Astrocyte (in vitro differentiated cells and primary cell): Measurements from ENCODE around the gene MYO1E. TPM values are rescaled to one million over a fixed set of nuclear protein-coding genes. Genes with fewer than 3 reads are reported as not detected.

Experiments used
- DNase-seq: peaks from one replicate; pipeline ENCODE4 v3.0.0-alpha.2; 2010; ENCODE audit warnings: low read depth
- FAIRE-seq: peaks from 2 replicates; lab custom pipeline; 2011; peaks lifted over from hg19 to GRCh38; lab: Jason Lieb, UNC
- H2AFZ ChIP-seq: 2 replicates; pipeline ENCODE4 v1.6.0; 2012; ENCODE audit warnings: low read depth, low read length, inconsistent platforms
- H3K27ac ChIP-seq: 2 replicates; pipeline ENCODE4 v1.5.1; 2011; ENCODE audit warnings: low read depth, low read length, inconsistent platforms
- H3K27me3 ChIP-seq: 2 replicates; pipeline ENCODE4 v1.6.0; 2011; ENCODE audit warnings: low read length, inconsistent platforms; ENCODE audit not compliant: insufficient read depth
- H3K36me3 ChIP-seq: 2 replicates; pipeline ENCODE4 v1.5.1; 2011; ENCODE audit warnings: low read length, inconsistent platforms; ENCODE audit not compliant: insufficient read depth
- H3K4me1 ChIP-seq: 2 replicates; pipeline ENCODE4 v1.5.1; 2011; ENCODE audit warnings: low read length, inconsistent platforms; ENCODE audit not compliant: insufficient read depth
- H3K4me2 ChIP-seq: 2 replicates; pipeline ENCODE4 v1.6.0; 2012; ENCODE audit warnings: low read length, inconsistent platforms
- H3K4me3 ChIP-seq: 2 replicates; pipeline ENCODE4 v1.5.1; 2011; ENCODE audit warnings: low read depth, mild to moderate bottlenecking, low read length, inconsistent platforms; ENCODE audit not compliant: insufficient read depth
- H3K79me2 ChIP-seq: 2 replicates; pipeline ENCODE4 v1.6.0; 2012; ENCODE audit warnings: mild to moderate bottlenecking, low read length, inconsistent platforms; ENCODE audit not compliant: insufficient read depth
- H3K9ac ChIP-seq: 2 replicates; pipeline ENCODE4 v1.6.0; 2012; ENCODE audit warnings: mild to moderate bottlenecking, low read length, inconsistent platforms
- H3K9me3 ChIP-seq: 2 replicates; pipeline ENCODE4 v1.5.1; 2012; ENCODE audit warnings: low read depth, mild to moderate bottlenecking, low read length, inconsistent platforms; ENCODE audit not compliant: insufficient read depth
- H4K20me1 ChIP-seq: 2 replicates; pipeline ENCODE4 v1.6.0; 2012; ENCODE audit warnings: low read length, inconsistent platforms; ENCODE audit not compliant: insufficient read depth
- H3K27ac Mint-ChIP-seq: one replicate; pipeline ENCODE4 v1.8.0; 2021; ENCODE audit warnings: mild to moderate bottlenecking, mixed read lengths; ENCODE audit not compliant: unreplicated experiment
- H3K27me3 Mint-ChIP-seq: one replicate; pipeline ENCODE4 v1.8.0; 2021; ENCODE audit warnings: low read depth, mixed read lengths; ENCODE audit not compliant: unreplicated experiment
- H3K36me3 Mint-ChIP-seq: one replicate; pipeline ENCODE4 v1.8.0; 2021; ENCODE audit warnings: low read depth, mixed read lengths; ENCODE audit not compliant: unreplicated experiment
- H3K4me1 Mint-ChIP-seq: one replicate; pipeline ENCODE4 v1.8.0; 2021; ENCODE audit warnings: low read depth, mixed read lengths; ENCODE audit not compliant: unreplicated experiment
- H3K4me3 Mint-ChIP-seq: one replicate; pipeline ENCODE4 v1.8.0; 2021; ENCODE audit warnings: mild to moderate bottlenecking, moderate library complexity, mixed read lengths; ENCODE audit not compliant: unreplicated experiment
- H3K9me3 Mint-ChIP-seq: one replicate; pipeline ENCODE4 v1.8.0; 2021; ENCODE audit warnings: mild to moderate bottlenecking, mixed read lengths; ENCODE audit not compliant: unreplicated experiment
- EZH2 ChIP-seq: IDR thresholded peaks from 2 replicates; pipeline ENCODE4 v1.6.1; 2012; ENCODE audit warnings: mild to moderate bottlenecking, low read length, inconsistent platforms; ENCODE audit not compliant: insufficient read depth
- total RNA-seq: library from RNA; stranded (reverse); gene quantifications from 2 replicates; pipeline ENCODE4 v1.2.1, GENCODE V29; 2021
- TF ChIP-seq, protein P1 (sequence below): IDR thresholded peaks from 2 replicates; pipeline ENCODE4 v1.5.1; 2011; ENCODE audit warnings: low read depth, mild to moderate bottlenecking, inconsistent platforms, low read length, moderate library complexity; ENCODE audit not compliant: insufficient read depth

Gene MYO1E
- total RNA-seq, 1 donor from 2014 or later = 227 TPM

DNA sequence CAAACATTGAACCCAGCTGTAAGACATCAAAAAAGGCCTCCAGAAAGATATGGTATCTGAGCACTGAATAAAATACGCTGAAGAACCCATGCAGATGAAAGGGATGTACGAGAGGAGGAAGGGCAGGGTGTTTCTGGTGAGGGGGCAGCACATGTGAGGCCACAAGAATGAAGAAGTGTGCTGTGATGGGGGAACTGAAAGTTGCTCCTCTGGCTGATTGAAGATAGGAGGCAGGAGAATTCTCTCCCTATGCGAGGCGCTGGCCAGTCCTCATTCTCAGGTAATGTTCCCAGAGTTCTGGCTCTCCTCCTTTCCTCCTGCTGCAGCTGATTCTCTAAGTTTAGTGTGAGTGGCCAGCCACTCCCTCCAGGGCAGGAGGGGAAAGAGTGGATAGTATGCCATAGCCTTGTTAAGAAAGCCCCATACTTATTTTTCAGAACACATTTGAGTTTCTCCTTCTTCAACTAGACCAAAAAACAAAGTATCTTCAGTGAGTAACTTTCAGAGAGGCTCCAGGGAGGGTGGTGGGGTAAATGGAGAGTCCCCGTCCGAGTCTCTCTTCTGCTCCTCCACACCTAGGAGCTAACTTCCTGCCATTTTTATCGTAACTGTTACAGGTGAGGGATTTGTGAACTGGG lies 26.9 kb upstream of the MYO1E start:
- Histone ChIP-seq H4K20me1 (no peaks in the 10 kb centered on the region), H3K4me2 (no peak overlapping the region), H3K9ac (no peak overlapping the region), H2AFZ (no peak overlapping the region), H3K27me3 (peaks cover 3% of the 10 kb centered on the region), H3K9me3 (no peaks in the 10 kb centered on the region), H3K79me2 (no peaks in the 10 kb centered on the region), H3K36me3 (no peaks in the 10 kb centered on the region), H3K4me3 (no peak overlapping the region), H3K27ac (no peak overlapping the region), H3K4me1 (no peaks in the 10 kb centered on the region)
- peaks cover 14% of the 10 kb centered on the region for H3K4me1 Mint-ChIP-seq
- H3K27me3 Mint-ChIP-seq = peaks cover 21% of the 10 kb centered on the region
- H3K36me3 Mint-ChIP-seq = no peaks in the 10 kb centered on the region
- no peaks in the 10 kb centered on the region for H3K9me3 Mint-ChIP-seq
- H3K4me3 Mint-ChIP-seq = no peak overlapping the region
- no peak overlapping the region for H3K27ac Mint-ChIP-seq
- no peak for FAIRE-seq
- TF ChIP-seq, protein P1, sequence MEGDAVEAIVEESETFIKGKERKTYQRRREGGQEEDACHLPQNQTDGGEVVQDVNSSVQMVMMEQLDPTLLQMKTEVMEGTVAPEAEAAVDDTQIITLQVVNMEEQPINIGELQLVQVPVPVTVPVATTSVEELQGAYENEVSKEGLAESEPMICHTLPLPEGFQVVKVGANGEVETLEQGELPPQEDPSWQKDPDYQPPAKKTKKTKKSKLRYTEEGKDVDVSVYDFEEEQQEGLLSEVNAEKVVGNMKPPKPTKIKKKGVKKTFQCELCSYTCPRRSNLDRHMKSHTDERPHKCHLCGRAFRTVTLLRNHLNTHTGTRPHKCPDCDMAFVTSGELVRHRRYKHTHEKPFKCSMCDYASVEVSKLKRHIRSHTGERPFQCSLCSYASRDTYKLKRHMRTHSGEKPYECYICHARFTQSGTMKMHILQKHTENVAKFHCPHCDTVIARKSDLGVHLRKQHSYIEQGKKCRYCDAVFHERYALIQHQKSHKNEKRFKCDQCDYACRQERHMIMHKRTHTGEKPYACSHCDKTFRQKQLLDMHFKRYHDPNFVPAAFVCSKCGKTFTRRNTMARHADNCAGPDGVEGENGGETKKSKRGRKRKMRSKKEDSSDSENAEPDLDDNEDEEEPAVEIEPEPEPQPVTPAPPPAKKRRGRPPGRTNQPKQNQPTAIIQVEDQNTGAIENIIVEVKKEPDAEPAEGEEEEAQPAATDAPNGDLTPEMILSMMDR = no peak
- no peak for TF ChIP-seq EZH2
- no peak for DNase-seq

DNA sequence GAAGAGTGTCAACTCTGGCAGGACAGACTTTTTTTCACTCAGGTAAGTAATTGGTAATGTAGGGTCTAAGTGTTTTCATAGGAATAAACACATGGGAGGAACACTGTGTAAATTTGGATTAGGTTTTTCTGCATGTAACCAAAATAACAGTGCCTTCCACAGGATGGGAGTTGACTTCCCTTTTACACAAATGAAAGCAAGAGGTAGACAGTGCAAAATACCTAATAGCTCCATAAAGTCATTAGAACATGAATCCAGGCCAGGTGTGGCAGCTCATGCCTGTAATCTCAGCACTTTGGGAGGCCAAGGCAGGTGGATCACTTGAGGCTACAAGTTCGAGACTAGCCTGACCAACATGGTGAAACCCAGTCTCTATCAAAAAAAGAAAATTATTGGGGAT lies 25.5 kb upstream of the MYO1E start:
- H3K36me3 ChIP-seq = no peaks in the 10 kb centered on the region
- no peaks in the 10 kb centered on the region for H3K36me3 Mint-ChIP-seq
- H3K4me1 Mint-ChIP-seq = peaks cover 14% of the 10 kb centered on the region
- peaks cover 21% of the 10 kb centered on the region for H3K27me3 Mint-ChIP-seq
- FAIRE-seq (no peak), DNase-seq (no peak)
- TF ChIP-seq, protein P1 = no peak
- no peak for TF ChIP-seq EZH2
- H3K4me3 Mint-ChIP-seq = no peak overlapping the region
- H3K27ac ChIP-seq = no peak overlapping the region
- peaks cover 3% of the 10 kb centered on the region for H3K27me3 ChIP-seq
- no peaks in the 10 kb centered on the region for H3K9me3 Mint-ChIP-seq
- H3K9me3 ChIP-seq = no peaks in the 10 kb centered on the region
- no peak overlapping the region for H3K4me3 ChIP-seq
- H2AFZ ChIP-seq = no peak overlapping the region
- no peaks in the 10 kb centered on the region for H4K20me1 ChIP-seq
- H3K27ac Mint-ChIP-seq = no peak overlapping the region
- H3K9ac ChIP-seq = no peak overlapping the region
- no peak overlapping the region for H3K4me2 ChIP-seq
- H3K4me1 ChIP-seq = no peaks in the 10 kb centered on the region
- no peaks in the 10 kb centered on the region for H3K79me2 ChIP-seq

- H3K27me3 ChIP-seq = peaks cover 3% of the 10 kb centered on the region
- no peaks in the 10 kb centered on the region for H3K79me2 ChIP-seq
- no peak overlapping the region for H3K9ac ChIP-seq
- TF ChIP-seq EZH2 = no peak
- TF ChIP-seq, protein P1 = no peak
- no peak overlapping the region for H3K4me3 Mint-ChIP-seq
- no peak overlapping the region for H3K4me3 ChIP-seq
- H3K27ac Mint-ChIP-seq = no peak overlapping the region
- no peaks in the 10 kb centered on the region for H3K9me3 ChIP-seq
- DNase-seq = no peak
- no peak overlapping the region for H2AFZ ChIP-seq
- no peak for FAIRE-seq
- no peaks in the 10 kb centered on the region for H3K4me1 ChIP-seq
- no peak overlapping the region for H3K4me2 ChIP-seq
- peaks cover 14% of the 10 kb centered on the region for H3K4me1 Mint-ChIP-seq
- H3K27me3 Mint-ChIP-seq = peaks cover 15% of the 10 kb centered on the region
- no peaks in the 10 kb centered on the region for H3K9me3 Mint-ChIP-seq
- H4K20me1 ChIP-seq = no peaks in the 10 kb centered on the region
- H3K27ac ChIP-seq = no peak overlapping the region
- H3K36me3 ChIP-seq = no peaks in the 10 kb centered on the region
- no peaks in the 10 kb centered on the region for H3K36me3 Mint-ChIP-seq
These were observed 24.0 kb upstream of the MYO1E start for GRCh38 chr15:59396679-59397078.
